GM12872 (cell line): ENCODE data around the gene EFCAB12.

ENCODE experiments used
- CTCF ChIP-seq: IDR thresholded peaks from 3 replicates; pipeline ENCODE4 v1.5.1; 2011; ENCODE audit warnings: low read depth, mild to moderate bottlenecking, low read length, moderate library complexity; ENCODE audit not compliant: insufficient read depth

The EFCAB12 gene

DNA sequence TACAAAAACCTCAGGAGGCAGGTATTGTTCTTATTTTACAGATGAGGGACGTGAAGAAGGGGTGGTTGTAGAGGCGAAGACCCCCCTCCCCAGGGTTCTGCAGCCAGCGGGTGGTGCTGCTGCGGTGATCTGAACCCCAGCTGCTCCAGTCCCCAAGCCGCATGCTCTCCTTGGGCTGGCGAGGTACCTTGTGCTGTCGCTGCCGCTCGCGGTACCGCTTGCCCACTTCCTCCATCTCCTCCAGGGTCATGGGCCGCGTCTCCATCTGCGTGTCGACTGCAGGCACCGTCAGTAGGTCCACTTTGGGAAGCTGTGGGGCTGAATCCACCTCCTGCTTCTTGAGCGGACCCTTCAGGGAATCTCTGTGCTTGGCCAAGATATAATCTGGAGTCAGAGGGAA is 17.5 kb downstream of the EFCAB12 start:
- TF ChIP-seq CTCF: no peak

DNA sequence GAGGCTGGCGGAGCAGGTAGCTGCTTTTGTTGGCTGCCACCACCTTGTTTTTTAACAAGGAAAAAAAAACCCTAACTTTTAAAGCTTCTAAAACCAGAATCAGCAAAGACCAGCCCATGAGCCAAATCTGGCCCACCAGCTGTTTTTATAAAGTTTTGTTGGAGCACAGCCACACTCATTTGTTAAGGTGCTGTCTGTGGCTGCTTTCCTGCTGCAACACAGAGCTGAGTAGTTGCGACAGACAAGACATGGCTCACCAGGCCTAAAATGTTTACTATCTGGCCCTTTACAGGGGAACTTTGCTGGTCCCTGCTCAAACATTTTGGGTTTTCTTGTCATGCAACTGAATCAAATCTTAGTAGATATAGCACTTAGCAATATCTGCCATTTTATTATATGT is 18.9 kb downstream of the EFCAB12 start:
- no peak for TF ChIP-seq CTCF

GRCh38 chr3:129404610-129405009 is 23.8 kb downstream of the EFCAB12 start:
- TF ChIP-seq CTCF: no peak

- TF ChIP-seq CTCF: no peak
Observed at GRCh38 chr3:129404130-129404529, 24.3 kb downstream of the EFCAB12 start.

DNA sequence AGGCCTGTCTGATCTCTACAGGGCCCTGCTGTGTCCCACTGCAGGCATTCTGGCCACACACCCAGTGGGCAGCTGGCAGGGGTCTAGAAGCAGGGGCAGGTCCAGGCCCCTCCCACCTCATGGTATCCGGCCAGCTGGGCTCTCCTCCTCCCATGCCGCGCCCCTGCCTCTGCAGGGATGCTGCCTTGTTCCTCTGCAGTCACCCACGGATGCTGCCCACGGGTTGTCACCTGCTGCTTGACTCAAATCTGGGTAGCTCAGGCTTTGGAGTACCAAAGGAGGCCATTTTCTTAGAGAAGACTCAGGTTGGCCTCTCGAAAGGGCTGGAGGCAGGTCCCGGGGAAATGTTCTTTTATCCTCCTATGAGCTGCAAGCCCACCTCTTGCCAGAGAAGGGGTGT is 25.0 kb downstream of the EFCAB12 start:
- TF ChIP-seq CTCF: no peak

DNA sequence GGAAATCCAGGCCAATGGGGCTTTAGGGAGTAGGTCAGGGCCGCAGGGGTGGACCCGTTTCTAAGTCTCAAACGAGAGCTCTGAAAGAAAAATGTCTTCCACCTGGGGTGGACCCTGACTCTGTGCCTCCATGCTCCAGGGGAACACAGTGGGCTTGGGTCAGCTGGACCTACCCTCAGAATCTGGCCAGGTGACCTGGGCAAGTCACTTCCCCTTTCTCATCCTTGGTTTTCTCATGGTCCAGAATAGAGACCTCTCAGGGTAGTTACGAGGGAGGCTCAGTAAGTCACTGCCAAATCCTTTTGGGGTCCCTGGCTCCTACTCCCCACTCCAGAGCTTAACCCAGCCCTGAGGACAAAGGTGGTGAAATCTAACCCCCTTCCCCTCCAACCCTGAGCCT is 25.8 kb downstream of the EFCAB12 start:
- TF ChIP-seq CTCF: no peak

GRCh38 chr3:129402210-129402609 is 26.2 kb downstream of the EFCAB12 start:
- no peak for TF ChIP-seq CTCF

DNA sequence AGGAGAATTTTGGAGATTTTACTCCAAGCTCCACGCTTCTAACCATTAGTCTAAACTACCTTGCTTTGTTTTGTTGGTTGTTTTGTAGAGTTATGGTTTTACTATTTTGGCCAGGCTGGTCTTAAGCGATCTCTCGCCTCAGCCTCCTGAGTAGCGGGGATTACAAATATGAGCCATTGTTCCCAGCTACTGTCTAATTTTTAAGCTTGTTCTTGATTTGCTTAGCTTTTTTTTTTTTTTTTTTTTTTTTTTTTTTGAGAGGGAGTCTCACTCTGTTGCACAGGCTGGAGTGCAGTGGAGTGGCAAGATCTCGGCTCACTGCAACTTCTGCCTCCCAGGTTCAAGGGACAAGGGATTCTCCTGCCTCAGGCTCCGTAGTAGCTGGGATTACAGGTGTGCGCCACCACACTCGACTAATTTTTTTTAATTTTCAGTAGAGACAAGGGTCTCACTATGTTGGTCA is 28.5 kb downstream of the EFCAB12 start:
- no peak for TF ChIP-seq CTCF
